Natural killer cell (primary cell): ENCODE measurements around the gene TH. TPM values are rescaled to one million over a fixed set of nuclear protein-coding genes. Genes with fewer than 3 reads are reported as not detected.
A peak's percentile ranks its signal among the peaks of the same experiment; 100 is the strongest.

Source experiments
- ATAC-seq, 3 donors: fragments of 150-1000 bp in 2 of 3; fragments of 200-7000 bp in 1 of 3; cut with Tn5 transposase; 1 replicate in 1 of 3; 2 replicates in 2 of 3; pipeline ENCODE4 v1.10.0; 2021; ENCODE audit warnings: mild to moderate bottlenecking in 2 of 3, moderate library complexity in 2 of 3
- DNase-seq, 2 donors: peaks; one replicate each; pipeline versions ENCODE4 v3.0.0 to v3.0.0-alpha.2; 2013 to 2021; ENCODE audit warnings: mixed read lengths in 1 of 2
- H3K27ac ChIP-seq: one replicate; pipeline ENCODE4 v1.5.1; 2013; ENCODE audit warnings: mild to moderate bottlenecking, low read length
- H3K27me3 ChIP-seq: one replicate; pipeline ENCODE4 v1.6.1; 2013; ENCODE audit warnings: low read length; ENCODE audit not compliant: control insufficient read depth, insufficient read depth
- H3K36me3 ChIP-seq: one replicate; pipeline ENCODE4 v1.6.1; 2013; ENCODE audit warnings: low read length; ENCODE audit not compliant: control insufficient read depth, insufficient read depth
- H3K4me1 ChIP-seq: one replicate; pipeline ENCODE4 v1.6.1; 2013; ENCODE audit warnings: low read length; ENCODE audit not compliant: control insufficient read depth, insufficient read depth
- H3K4me3 ChIP-seq: one replicate; pipeline ENCODE4 v1.5.1; 2013; ENCODE audit warnings: low read length
- H3K9me3 ChIP-seq: one replicate; pipeline ENCODE4 v1.6.1; 2013; ENCODE audit warnings: low read length; ENCODE audit not compliant: control insufficient read depth, insufficient read depth
- H3K27ac Mint-ChIP-seq, 2 donors: one replicate each; pipeline ENCODE4 v1.8.0; 2022; ENCODE audit warnings: mild to moderate bottlenecking in 2 of 2, mixed read lengths in 2 of 2, moderate library complexity in 1 of 2
- H3K27me3 Mint-ChIP-seq, 2 donors: one replicate each; pipeline ENCODE4 v1.8.0; 2022; ENCODE audit warnings: low read depth in 2 of 2, mixed read lengths in 2 of 2
- H3K36me3 Mint-ChIP-seq: one replicate; pipeline ENCODE4 v1.8.0; 2022; ENCODE audit warnings: mixed read lengths
- H3K4me1 Mint-ChIP-seq, 2 donors: one replicate each; pipeline ENCODE4 v1.8.0; 2022; ENCODE audit warnings: mixed read lengths in 2 of 2
- H3K4me3 Mint-ChIP-seq: one replicate; pipeline ENCODE4 v1.8.0; 2022; ENCODE audit warnings: mild to moderate bottlenecking, moderate library complexity, mixed read lengths
- H3K9me3 Mint-ChIP-seq, 2 donors: one replicate each; pipeline ENCODE4 v1.8.0; 2022; ENCODE audit warnings: mixed read lengths in 2 of 2
- CTCF ChIP-seq: fragments of 200-600 bp; IDR thresholded peaks from one replicate; pipeline ENCODE4 v1.8.0; 2022; ENCODE audit warnings: antibody characterized with exemption
- WGBS: methylation state at CpG from one replicate; pipeline ENCODE4 v1.1.7; 2013; ENCODE audit warnings: missing lambda C conversion rate; ENCODE audit not compliant: insufficient coverage; 5-methylcytosine and 5-hydroxymethylcytosine counted together
- intact Hi-C: fragments of 100-400 bp; cut with micrococcal nuclease; formaldehyde crosslinking; loops from one replicate; pipeline ENCODE4 v1.14.2; 2022
- total RNA-seq, 4 donors: library from RNA; stranded (reverse); fragments of 120-200 nt in 1 of 4; gene quantifications; one replicate each; pipeline versions ENCODE4 v1.2.3 to v1.2.4, GENCODE V29; 2013 to 2022

Gene TH
- total RNA-seq, 3 donors from 2014 or later (not counting 1 experiment from before 2014, with no cell fraction given): not detected

GRCh38 chr11:2216400-2217064 is 44.9 kb upstream of the TH start:
- ATAC-seq: no peak
- H3K27me3 Mint-ChIP-seq: peaks cover 0 to under 1% of the 10 kb centered on the region in 2 donors
- H3K9me3 Mint-ChIP-seq: peaks cover 0 to 2% of the 10 kb centered on the region in 2 donors
- intact Hi-C loops: loop anchor here (5.0 kb wide), 1 partner anchor 294 kb away; no protein-coding TSS in a partner anchor
- Histone ChIP-seq H3K36me3 (no peaks in the 10 kb centered on the region), H3K27me3 (no peaks in the 10 kb centered on the region), H3K27ac (peak overlapping the region; percentile 21), H3K4me3 (no peak overlapping the region), H3K9me3 (no peaks in the 10 kb centered on the region), H3K4me1 (peaks cover 60% of the 10 kb centered on the region)
- no peak overlapping the region for H3K27ac Mint-ChIP-seq
- DNase-seq: no peak
- peaks cover 36 to 40% of the 10 kb centered on the region in 2 donors for H3K4me1 Mint-ChIP-seq
- no peak for TF ChIP-seq CTCF
- 80% methylated on average over 9 of the region's 9 CpGs for WGBS
- no peaks in the 10 kb centered on the region for H3K36me3 Mint-ChIP-seq
- H3K4me3 Mint-ChIP-seq: no peak overlapping the region

GRCh38 chr11:2215561-2216399 is 44.2 kb upstream of the TH start:
- no peaks in the 10 kb centered on the region for H3K27me3 Mint-ChIP-seq
- intact Hi-C loops: loop anchor here (5.0 kb wide), 1 partner anchor 293 kb away; no protein-coding TSS in a partner anchor
- Histone ChIP-seq H3K9me3 (no peaks in the 10 kb centered on the region), H3K36me3 (no peaks in the 10 kb centered on the region), H3K4me1 (peaks cover 62% of the 10 kb centered on the region), H3K4me3 (no peak overlapping the region), H3K27ac (no peak overlapping the region), H3K27me3 (no peaks in the 10 kb centered on the region)
- peak overlapping the region; percentile 33 for H3K4me3 Mint-ChIP-seq
- ATAC-seq (no peak), DNase-seq (no peak)
- H3K27ac Mint-ChIP-seq: peak overlapping the region in 1 of 2 donors; percentile 91
- no peak for TF ChIP-seq CTCF
- no peaks in the 10 kb centered on the region for H3K36me3 Mint-ChIP-seq
- peaks cover 0 to 2% of the 10 kb centered on the region in 2 donors for H3K9me3 Mint-ChIP-seq
- H3K4me1 Mint-ChIP-seq: peaks cover 36 to 40% of the 10 kb centered on the region in 2 donors
- WGBS: 87% methylated on average over 34 of the region's 34 CpGs

GRCh38 chr11:2215230-2215560 is 43.6 kb upstream of the TH start:
- ATAC-seq (no peak), DNase-seq (no peak)
- Histone ChIP-seq H3K9me3 (no peaks in the 10 kb centered on the region), H3K4me1 (peaks cover 62% of the 10 kb centered on the region), H3K4me3 (no peak overlapping the region), H3K27ac (no peak overlapping the region), H3K36me3 (no peaks in the 10 kb centered on the region), H3K27me3 (no peaks in the 10 kb centered on the region)
- no peaks in the 10 kb centered on the region for H3K36me3 Mint-ChIP-seq
- TF ChIP-seq CTCF: no peak
- H3K4me3 Mint-ChIP-seq: peak overlapping the region; percentile 17
- peaks cover 0 to under 1% of the 10 kb centered on the region in 2 donors for H3K9me3 Mint-ChIP-seq
- peak overlapping the region; percentile 84 to 91 for H3K27ac Mint-ChIP-seq
- WGBS: 86% methylated on average over 5 of the region's 5 CpGs
- no peaks in the 10 kb centered on the region for H3K27me3 Mint-ChIP-seq
- intact Hi-C loops: loop anchor here (5.0 kb wide), 1 partner anchor 293 kb away; no protein-coding TSS in a partner anchor
- H3K4me1 Mint-ChIP-seq: peaks cover 36 to 40% of the 10 kb centered on the region in 2 donors
